AG09319 (cell line): ENCODE results near the gene GNMT.

ENCODE experiments used
- DNase-seq: peaks from one replicate; pipeline ENCODE4 v3.0.0-alpha.2; 2010; ENCODE audit warnings: low read depth; ENCODE audit errors: extremely low read depth
- TF ChIP-seq, protein P1 (sequence below): IDR thresholded peaks from 2 replicates; pipeline ENCODE4 v1.5.1; 2011; ENCODE audit warnings: low read depth, mild to moderate bottlenecking, inconsistent platforms, low read length, moderate library complexity

The GNMT gene

GRCh38 chr6:42925248-42925857 is 35.2 kb upstream of the GNMT start:
- TF ChIP-seq, protein P1, sequence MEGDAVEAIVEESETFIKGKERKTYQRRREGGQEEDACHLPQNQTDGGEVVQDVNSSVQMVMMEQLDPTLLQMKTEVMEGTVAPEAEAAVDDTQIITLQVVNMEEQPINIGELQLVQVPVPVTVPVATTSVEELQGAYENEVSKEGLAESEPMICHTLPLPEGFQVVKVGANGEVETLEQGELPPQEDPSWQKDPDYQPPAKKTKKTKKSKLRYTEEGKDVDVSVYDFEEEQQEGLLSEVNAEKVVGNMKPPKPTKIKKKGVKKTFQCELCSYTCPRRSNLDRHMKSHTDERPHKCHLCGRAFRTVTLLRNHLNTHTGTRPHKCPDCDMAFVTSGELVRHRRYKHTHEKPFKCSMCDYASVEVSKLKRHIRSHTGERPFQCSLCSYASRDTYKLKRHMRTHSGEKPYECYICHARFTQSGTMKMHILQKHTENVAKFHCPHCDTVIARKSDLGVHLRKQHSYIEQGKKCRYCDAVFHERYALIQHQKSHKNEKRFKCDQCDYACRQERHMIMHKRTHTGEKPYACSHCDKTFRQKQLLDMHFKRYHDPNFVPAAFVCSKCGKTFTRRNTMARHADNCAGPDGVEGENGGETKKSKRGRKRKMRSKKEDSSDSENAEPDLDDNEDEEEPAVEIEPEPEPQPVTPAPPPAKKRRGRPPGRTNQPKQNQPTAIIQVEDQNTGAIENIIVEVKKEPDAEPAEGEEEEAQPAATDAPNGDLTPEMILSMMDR, result no peak
- DNase-seq, result no peak

DNA sequence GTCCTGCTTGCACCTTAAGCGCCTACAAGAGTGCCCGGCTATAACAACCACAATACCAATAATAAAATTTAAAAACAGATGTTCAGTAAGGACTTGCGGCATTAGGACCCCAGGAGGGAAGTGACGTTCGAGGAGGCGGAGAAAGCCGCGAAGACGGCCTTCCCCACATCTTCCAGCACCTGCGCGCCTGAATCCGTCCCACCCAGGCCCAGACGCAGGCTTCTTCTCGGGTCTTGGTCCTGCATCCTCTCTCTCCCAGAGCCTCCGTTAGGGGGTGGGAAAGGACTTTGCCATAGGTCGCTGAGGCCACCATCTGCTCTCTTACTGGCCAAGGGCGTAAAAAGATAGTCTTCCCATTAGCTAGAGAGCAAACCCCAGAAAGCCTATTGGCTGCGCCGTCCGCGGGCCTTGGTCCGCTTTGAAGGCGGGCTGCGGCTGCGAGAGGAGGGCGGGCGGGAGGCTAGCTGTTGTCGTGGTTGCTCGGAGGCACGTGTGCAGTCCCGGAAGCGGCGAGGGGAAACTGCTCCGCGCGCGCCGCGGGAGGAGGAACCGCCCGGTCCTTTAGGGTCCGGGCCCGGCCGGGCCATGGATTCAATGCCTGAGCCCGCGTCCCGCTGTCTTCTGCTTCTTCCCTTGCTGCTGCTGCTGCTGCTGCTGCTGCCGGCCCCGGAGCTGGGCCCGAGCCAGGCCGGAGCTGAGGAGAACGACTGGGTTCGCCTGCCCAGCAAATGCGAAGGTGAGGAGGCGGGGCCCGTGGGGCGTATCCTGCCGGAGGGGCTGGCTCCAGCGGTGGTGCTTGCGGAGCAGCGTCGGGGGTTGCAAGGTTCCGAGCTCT is 31.4 kb upstream of the GNMT start, which contains the start of gene CNPY3:
Gene CNPY3, plus strand, starts transcription at position 495 of the 835 bp plus-strand sequence. Its CDS starts 91 bp downstream, at position 586.
- TF ChIP-seq, protein P1, result no peak
- DNase-seq, result peak; percentile 90

DNA sequence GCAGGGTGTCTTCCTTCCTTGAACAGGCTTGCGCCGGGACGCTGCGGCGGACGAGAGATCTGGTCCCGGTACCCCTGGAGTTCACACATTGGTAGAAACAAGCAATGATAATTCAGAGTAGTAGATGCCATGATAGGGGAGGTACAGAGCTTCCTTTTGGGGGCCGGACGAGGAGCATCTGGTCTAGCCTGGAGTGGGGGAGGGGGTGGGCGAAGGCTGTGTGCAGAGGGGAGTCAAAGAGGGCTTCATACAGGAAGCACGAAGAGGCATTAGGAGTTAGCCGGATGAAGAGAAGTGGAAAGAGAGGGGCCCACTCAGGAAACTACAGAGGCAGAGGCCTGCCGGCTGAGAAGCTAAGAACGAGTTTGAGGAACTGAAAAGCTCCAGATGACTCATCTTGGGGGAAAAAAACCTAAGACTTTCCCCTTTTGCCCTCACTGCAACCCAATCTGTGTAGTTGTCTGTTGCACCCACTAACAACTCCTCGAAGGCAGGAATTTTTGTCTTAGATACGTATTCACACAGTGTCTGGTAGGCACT is 30.7 kb upstream of the GNMT start:
- TF ChIP-seq, protein P1, result no peak
- DNase-seq, result no peak

DNA sequence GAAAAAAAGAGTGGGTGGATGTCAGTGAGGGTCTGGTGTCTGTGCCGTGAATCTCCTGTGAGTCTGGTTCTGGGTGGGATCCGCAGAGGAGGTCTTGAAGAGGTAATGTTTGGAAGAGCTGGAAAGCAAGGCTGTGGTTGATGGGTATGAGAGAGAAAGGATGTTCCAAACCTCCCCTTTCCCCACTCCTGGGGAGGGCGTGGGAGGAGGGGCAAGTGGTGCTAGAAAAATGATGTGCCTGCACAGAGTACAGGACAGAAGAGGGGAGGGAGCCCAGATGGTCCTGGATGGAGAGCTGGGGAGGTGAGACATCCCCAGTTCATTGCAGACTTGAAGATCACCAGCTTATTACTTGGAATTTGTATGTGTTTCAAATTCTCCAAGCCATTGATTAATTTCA is 28.1 kb upstream of the GNMT start:
- TF ChIP-seq, protein P1, result no peak
- no peak for DNase-seq

DNA sequence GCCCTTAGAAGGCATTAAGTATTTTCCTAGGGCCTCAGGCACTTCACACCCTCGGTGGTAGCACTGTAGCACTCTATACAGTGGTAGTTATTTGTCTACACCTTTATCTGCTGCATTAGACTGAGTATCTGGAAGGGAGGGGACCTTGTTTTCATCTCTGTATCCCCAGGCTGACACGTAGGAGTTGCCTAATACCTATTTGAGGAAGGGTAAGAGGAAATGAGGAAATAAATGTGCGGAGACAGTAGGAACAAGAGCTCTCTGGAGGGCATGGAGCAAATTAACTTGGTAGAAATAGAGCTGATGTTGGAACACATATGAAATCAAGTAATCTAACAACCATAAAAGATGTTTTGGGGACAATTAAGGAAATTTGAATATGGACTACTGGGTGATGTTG is 27.3 kb upstream of the GNMT start:
- no peak for DNase-seq
- TF ChIP-seq, protein P1, result no peak

DNA sequence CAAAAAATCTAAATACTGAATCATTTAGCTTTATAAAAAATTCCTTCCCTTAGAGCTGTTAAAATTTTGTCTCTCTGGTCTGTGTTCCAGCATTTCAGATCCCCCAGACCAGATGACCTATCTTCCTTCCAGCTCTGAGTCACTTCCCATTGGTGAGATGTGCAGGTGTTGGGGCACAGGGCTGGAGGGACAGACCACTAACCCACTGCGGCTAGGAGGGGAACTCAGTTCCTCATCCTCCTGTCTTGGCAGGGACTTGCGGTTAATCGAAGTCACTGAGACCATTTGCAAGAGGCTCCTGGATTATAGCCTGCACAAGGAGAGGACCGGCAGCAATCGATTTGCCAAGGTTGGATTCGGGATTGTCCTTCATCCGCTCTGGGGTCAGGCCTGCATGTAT is 25.2 kb upstream of the GNMT start:
- no peak for DNase-seq
- TF ChIP-seq, protein P1, result no peak

- TF ChIP-seq, protein P1, result no peak
- no peak for DNase-seq
These were observed 24.2 kb upstream of the GNMT start for GRCh38 chr6:42936398-42936797.
